Measurements from ENCODE around the gene MKLN1.
A peak's percentile ranks its signal among the peaks of the same experiment; 100 is the strongest.
"Not testable (repeated sequence)": the region's sequence is repeated elsewhere in the genome, so short reads cannot be mapped to it uniquely, and the experiment has no call there.

The MKLN1 gene

GRCh38 chr7:131501930-131502685, 174.4 kb downstream of the MKLN1 start:
- no peak for DNase-seq (ENCODE audit: low spot score)

GRCh38 chr7:131502810-131503508, 175.3 kb downstream of the MKLN1 start:
- DNase-seq (ENCODE audit: low spot score) = peak; percentile 48

GRCh38 chr7:131503639-131504038, 176.0 kb downstream of the MKLN1 start:
- DNase-seq (ENCODE audit: low spot score) = no peak

- no peak for DNase-seq (ENCODE audit: low spot score)
Observed at GRCh38 chr7:131504157-131504899, 176.7 kb downstream of the MKLN1 start.

- not testable (repeated sequence) for DNase-seq (ENCODE audit: low spot score)
Observed at GRCh38 chr7:131505037-131505620, 177.5 kb downstream of the MKLN1 start.

- no peak for DNase-seq (ENCODE audit: low spot score)
Observed at GRCh38 chr7:131505636-131506557, 178.2 kb downstream of the MKLN1 start.

- no peak for DNase-seq (ENCODE audit: low spot score)
Observed at GRCh38 chr7:131506597-131506996, 178.9 kb downstream of the MKLN1 start.

- peak; percentile 65 for DNase-seq (ENCODE audit: low spot score)
Observed at GRCh38 chr7:131507592-131508331, 180.1 kb downstream of the MKLN1 start.

- no peak for DNase-seq (ENCODE audit: low spot score)
Observed at GRCh38 chr7:131508754-131509486, 181.2 kb downstream of the MKLN1 start.

GRCh38 chr7:131509781-131510180, 182.1 kb downstream of the MKLN1 start:
- DNase-seq (ENCODE audit: low spot score) = no peak

- DNase-seq (ENCODE audit: low spot score) = no peak
Observed at GRCh38 chr7:131511071-131511470, 183.4 kb downstream of the MKLN1 start.

- DNase-seq (ENCODE audit: low spot score) = no peak
Observed at GRCh38 chr7:131511774-131512535, 184.3 kb downstream of the MKLN1 start.

GRCh38 chr7:131513245-131514061, 185.8 kb downstream of the MKLN1 start:
- peak; percentile 89 for DNase-seq (ENCODE audit: low spot score)

GRCh38 chr7:131515471-131515870, 187.8 kb downstream of the MKLN1 start:
- DNase-seq (ENCODE audit: low spot score) = not testable (repeated sequence)

GRCh38 chr7:131517218-131517923, 189.7 kb downstream of the MKLN1 start:
- no peak for DNase-seq (ENCODE audit: low spot score)

GRCh38 chr7:131518626-131519025, 190.9 kb downstream of the MKLN1 start:
- no peak for DNase-seq (ENCODE audit: low spot score)

- DNase-seq (ENCODE audit: low spot score) = no peak
Observed at GRCh38 chr7:131521651-131522163, 194.0 kb downstream of the MKLN1 start.
